GM12874 (cell line): ENCODE measurements around the gene EPHB2.

Experiments
- TF ChIP-seq, protein P1 (sequence below): IDR thresholded peaks from 2 replicates; pipeline ENCODE4 v1.5.1; 2011; ENCODE audit warnings: low read depth, mild to moderate bottlenecking, control low read depth, low read length, moderate library complexity; ENCODE audit not compliant: insufficient read depth

The EPHB2 gene

DNA sequence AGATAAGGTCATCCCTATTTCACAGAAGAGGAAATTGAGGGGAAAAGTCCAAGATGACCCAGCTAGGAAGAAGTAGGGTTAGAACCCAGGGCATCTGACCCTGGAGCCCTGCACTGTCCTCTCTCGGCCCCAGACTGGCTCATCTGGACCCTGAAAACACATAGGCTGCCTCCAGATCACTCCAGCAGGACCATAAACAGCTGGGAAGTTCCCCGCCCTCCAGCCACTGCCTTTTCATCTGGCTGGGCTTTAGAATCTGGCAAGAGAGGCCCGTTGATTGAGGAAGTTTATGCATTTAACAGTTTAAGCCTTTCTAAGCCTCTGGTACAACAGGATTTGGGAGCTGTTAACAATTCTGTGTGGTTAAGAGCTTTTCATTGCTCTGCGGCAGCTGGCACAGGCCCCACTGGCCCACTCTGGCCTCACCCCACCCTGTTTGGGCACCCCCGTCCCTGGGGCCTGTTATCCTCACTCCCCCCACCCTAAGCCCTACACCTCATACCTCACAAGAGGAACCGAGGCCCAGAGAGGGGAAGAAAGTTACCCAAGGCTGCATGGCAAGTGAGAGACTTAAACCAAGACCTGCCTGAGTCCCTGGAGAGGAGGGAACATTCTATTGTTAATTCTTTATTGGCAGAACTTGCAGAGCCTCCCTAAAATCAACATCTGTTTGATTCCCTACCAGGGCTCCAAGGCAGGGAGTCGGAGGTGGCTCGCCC lies 84.2 kb downstream of the EPHB2 start:
- TF ChIP-seq, protein P1, sequence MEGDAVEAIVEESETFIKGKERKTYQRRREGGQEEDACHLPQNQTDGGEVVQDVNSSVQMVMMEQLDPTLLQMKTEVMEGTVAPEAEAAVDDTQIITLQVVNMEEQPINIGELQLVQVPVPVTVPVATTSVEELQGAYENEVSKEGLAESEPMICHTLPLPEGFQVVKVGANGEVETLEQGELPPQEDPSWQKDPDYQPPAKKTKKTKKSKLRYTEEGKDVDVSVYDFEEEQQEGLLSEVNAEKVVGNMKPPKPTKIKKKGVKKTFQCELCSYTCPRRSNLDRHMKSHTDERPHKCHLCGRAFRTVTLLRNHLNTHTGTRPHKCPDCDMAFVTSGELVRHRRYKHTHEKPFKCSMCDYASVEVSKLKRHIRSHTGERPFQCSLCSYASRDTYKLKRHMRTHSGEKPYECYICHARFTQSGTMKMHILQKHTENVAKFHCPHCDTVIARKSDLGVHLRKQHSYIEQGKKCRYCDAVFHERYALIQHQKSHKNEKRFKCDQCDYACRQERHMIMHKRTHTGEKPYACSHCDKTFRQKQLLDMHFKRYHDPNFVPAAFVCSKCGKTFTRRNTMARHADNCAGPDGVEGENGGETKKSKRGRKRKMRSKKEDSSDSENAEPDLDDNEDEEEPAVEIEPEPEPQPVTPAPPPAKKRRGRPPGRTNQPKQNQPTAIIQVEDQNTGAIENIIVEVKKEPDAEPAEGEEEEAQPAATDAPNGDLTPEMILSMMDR, result no peak

DNA sequence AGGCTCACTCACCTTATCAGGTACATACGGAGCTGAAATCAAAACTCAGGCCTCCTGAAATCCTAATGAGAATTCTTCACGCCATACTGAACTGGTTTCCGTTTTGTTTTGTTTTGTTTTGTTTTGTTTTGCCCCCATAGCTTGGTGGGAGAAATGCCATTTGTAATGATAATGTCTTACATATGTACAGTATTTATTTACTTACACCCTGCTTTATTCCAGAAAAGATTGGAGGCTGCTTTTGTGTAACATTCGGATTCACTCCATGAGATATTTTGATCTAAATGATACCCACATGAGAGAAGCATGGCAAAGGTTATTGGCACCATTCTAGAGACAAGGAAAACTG lies 84.7 kb downstream of the EPHB2 start:
- TF ChIP-seq, protein P1, result no peak

DNA sequence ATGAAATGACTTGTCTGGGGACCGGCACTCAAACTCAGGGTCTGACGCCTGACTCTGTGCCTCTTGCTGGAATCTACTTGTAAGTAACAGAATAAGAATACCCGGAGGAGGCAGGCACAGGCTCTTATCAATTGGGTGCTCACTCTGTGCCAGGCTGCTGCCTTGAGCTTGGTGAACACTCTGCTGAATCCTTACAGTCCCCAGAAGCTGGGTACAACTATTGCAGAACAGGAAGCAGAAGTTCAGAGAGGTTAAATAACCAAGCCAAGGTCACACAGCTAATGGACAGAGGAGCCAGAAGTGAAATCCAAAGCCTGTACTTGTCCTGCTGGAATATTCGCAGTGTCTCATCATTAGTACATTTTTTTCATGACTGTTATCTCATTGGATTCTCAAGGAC lies 86.0 kb downstream of the EPHB2 start:
- TF ChIP-seq, protein P1, result no peak

DNA sequence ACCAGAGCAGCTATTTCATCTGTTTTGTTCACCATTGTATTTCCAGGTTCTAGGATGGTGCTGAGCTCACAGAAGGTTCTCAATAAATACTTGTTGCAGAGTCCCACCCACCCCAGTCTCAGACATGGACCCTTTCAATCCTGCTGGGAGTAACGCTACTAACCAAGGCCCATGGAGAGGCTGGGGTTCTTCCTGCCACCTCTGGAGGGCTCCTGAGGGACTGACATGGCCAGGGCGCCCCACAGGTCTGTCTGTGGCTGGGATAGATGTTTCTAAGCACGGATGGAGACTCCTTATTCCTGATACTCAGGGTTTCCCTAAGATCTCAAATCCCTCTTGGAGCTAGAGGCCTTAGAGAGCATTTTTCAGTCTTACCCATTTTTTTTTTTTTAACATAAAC lies 87.4 kb downstream of the EPHB2 start:
- TF ChIP-seq, protein P1, result no peak

DNA sequence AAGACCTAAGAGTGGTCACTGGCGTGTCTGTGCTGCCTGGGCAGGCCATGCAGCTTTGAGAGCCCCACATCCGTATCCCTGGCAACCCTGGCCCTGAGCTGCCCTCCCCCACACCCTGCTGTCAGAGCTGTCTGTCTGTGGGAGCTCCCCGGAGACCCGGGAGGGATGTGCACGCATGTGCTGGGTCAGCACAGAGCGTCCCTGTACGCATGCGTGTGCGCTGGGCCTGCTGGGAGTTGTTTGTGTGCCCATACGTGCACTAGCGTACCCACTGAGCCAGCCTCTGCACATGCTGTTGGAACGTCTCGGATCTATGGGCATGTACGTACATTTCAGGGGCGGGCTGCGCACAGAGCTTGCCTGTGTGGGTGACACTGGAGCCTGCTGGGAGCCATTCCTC lies 89.3 kb downstream of the EPHB2 start:
- TF ChIP-seq, protein P1, result no peak

DNA sequence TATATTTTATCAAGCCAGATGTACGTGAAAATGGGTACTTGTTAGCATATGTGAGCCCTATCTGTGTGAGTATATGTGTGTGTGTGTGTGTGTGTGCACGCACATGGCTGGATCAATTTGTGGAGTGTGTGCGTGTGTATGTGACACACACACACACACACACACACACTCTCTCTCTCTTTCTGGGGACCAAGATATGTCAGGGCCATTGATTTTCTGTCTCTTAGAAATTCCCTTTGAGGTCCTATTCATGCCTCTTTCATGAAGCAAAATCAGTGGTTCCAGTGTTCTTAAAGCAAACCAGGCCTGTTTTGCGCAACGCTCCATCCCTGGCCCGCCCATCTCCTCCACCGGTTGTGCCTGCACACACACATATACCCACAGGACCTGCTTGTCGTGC lies 90.0 kb downstream of the EPHB2 start:
- TF ChIP-seq, protein P1, result no peak

DNA sequence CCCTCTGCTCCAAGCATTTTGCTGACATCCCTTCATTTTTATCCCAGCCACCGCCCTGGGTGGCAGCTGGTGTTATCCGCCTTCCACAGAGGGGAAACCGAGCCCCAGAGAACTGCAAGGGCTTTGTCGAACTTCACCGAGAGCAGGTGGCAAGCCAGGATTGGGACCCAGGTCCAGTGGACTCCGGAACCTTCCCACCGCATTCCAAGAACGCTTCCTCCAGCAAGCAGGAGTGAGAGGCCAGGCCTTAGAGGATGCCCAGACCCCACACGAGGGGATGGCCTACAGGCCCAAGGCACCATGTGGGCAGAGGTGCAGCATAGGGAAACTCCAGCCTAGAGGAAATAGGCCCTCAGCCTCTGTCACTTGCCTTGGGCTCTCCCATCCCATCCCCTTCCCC lies 90.7 kb downstream of the EPHB2 start:
- TF ChIP-seq, protein P1, result no peak
